PC-9 (cell line): ENCODE data around the gene PVALEF. TPM values are rescaled to one million over a fixed set of nuclear protein-coding genes. Genes with fewer than 3 reads are reported as not detected.
A peak's percentile ranks its signal among the peaks of the same experiment; 100 is the strongest.

Experiments
- BruUV-seq: library from RNA; stranded (reverse); fragments of 400-500 nt; replicated peaks from 2 replicates; lab custom pipeline; 2021; lab: Mats Ljungman, UMichigan
- CTCF ChIA-PET: fragments of 300-600 bp; sonication (Branson Sonifier 250); formaldehyde crosslinking; loops from one replicate; lab custom pipeline; 2022; ENCODE audit warnings: antibody characterized with exemption; lab: Charles Lee
- POLR2A ChIA-PET: fragments of 300-600 bp; sonication (Branson Sonifier 250); formaldehyde crosslinking; loops from one replicate; lab custom pipeline; 2022; ENCODE audit warnings: antibody characterized with exemption; ENCODE audit not compliant: unreplicated experiment; lab: Charles Lee
- DNase-seq, 2 experiments: peaks; one replicate each; pipeline versions ENCODE4 v3.0.0 to v3.0.0-alpha.2; 2015 to 2022; ENCODE audit warnings: mixed read lengths in 1 of 2
- H2AFZ ChIP-seq: fragments of 200-600 bp; sonication (generic); 2 replicates; pipeline ENCODE4 v1.8.1; 2017; ENCODE audit warnings: antibody characterized with exemption
- H3F3A ChIP-seq: fragments of 200-600 bp; sonication (generic); 2 replicates; pipeline ENCODE4 v1.8.1; 2017; ENCODE audit warnings: antibody characterized with exemption, mild to moderate bottlenecking, low read depth; ENCODE audit not compliant: insufficient read depth
- H3K27ac ChIP-seq: fragments of 200-600 bp; sonication (generic); 2 replicates; pipeline ENCODE4 v1.6.1; 2016; ENCODE audit warnings: mixed run types
- H3K27me3 ChIP-seq: fragments of 200-600 bp; sonication (generic); 2 replicates; pipeline ENCODE4 v1.6.1; 2016; ENCODE audit warnings: low read depth, mixed run types; ENCODE audit not compliant: insufficient read depth
- H3K36me3 ChIP-seq: fragments of 200-600 bp; sonication (generic); 2 replicates; pipeline ENCODE4 v1.6.1; 2016; ENCODE audit warnings: low read depth, mixed run types
- H3K4me1 ChIP-seq: fragments of 200-600 bp; sonication (generic); replicated peaks from 2 replicates; pipeline ENCODE4 v1.6.1; 2016; ENCODE audit warnings: mixed run types; ENCODE audit not compliant: insufficient read depth
- H3K4me2 ChIP-seq: fragments of 200-600 bp; sonication (generic); 2 replicates; pipeline ENCODE4 v1.6.1; 2017; ENCODE audit warnings: mixed run types
- H3K4me3 ChIP-seq: fragments of 200-600 bp; sonication (generic); 2 replicates; pipeline ENCODE4 v1.6.1; 2016; ENCODE audit warnings: mixed run types
- H3K79me2 ChIP-seq: fragments of 200-600 bp; sonication (generic); 2 replicates; pipeline ENCODE4 v1.6.1; 2017; ENCODE audit warnings: low read depth, mixed run types
- H3K9me2 ChIP-seq: fragments of 200-600 bp; sonication (generic); 2 replicates; pipeline ENCODE4 v1.8.1; 2017; ENCODE audit warnings: mild to moderate bottlenecking; ENCODE audit not compliant: insufficient read depth
- H3K9me3 ChIP-seq: fragments of 200-600 bp; sonication (generic); 2 replicates; pipeline ENCODE4 v1.8.1; 2016; ENCODE audit warnings: low read depth; ENCODE audit not compliant: insufficient read depth
- H4K20me1 ChIP-seq: fragments of 200-600 bp; sonication (generic); 2 replicates; pipeline ENCODE4 v1.8.1; 2017; ENCODE audit not compliant: insufficient read depth
- EZH2 ChIP-seq: fragments of 200-600 bp; sonication (generic); IDR thresholded peaks from 2 replicates; pipeline ENCODE4 v1.8.0; 2017; ENCODE audit warnings: antibody characterized with exemption, low read depth
- intact Hi-C: fragments of 100-400 bp; cut with micrococcal nuclease; formaldehyde crosslinking; loops from one replicate; pipeline ENCODE4 v1.10.0; 2022; ENCODE audit not compliant: unreplicated experiment
- total RNA-seq: library from RNA; stranded (reverse); gene quantifications from 2 replicates; pipeline ENCODE4 v1.2.3, GENCODE V29; 2021
- TF ChIP-seq, protein P1 (sequence below): fragments of 200-600 bp; sonication (generic); conservative IDR thresholded peaks from 2 replicates; pipeline ENCODE4 v1.6.1; 2017; ENCODE audit warnings: mixed run types, antibody characterized with exemption, mild to moderate bottlenecking, moderate library complexity

The PVALEF gene
- total RNA-seq, 1 experiment from 2014 or later: not detected

DNA sequence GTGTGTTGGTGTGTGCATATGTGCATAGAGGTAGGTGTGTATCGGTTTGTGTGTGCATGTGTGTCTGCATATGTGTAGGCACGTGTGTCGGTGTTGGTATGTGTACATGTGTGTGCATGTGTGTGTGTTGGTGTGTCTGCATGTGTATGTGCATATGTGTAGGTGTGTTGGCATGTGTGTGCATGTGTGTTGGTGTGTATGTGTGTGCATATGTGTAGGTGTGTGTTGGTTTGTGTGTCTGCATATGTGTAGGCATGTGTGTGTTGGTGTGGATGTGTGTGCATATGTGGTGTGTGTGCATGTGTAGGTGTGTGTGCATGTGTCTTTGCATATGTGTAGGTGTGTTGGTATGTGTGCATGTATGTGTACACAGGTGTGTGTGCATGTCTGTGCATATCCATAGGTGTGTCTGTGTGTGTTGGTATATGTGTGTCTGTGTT, 4.6 kb downstream of the PVALEF start:
- ChIA-PET POLR2A (no interaction called here), CTCF (no interaction called here)
- Histone ChIP-seq H3K27me3 (peaks cover 3% of the 10 kb centered on the region), H2AFZ (no peak overlapping the region), H3K9me2 (no peaks in the 10 kb centered on the region), H3K27ac (no peak overlapping the region), H4K20me1 (no peaks in the 10 kb centered on the region), H3K79me2 (no peaks in the 10 kb centered on the region), H3K9me3 (no peaks in the 10 kb centered on the region), H3K4me1 (no peaks in the 10 kb centered on the region), H3K4me2 (no peak overlapping the region), H3K36me3 (no peaks in the 10 kb centered on the region), H3F3A (peaks cover 7% of the 10 kb centered on the region; the same call in 1 of the 2 replicates), H3K4me3 (no peak overlapping the region)
- no peak for DNase-seq
- BruUV-seq: no TSS peak
- intact Hi-C loops: no loop called here
- TF ChIP-seq, protein P1, sequence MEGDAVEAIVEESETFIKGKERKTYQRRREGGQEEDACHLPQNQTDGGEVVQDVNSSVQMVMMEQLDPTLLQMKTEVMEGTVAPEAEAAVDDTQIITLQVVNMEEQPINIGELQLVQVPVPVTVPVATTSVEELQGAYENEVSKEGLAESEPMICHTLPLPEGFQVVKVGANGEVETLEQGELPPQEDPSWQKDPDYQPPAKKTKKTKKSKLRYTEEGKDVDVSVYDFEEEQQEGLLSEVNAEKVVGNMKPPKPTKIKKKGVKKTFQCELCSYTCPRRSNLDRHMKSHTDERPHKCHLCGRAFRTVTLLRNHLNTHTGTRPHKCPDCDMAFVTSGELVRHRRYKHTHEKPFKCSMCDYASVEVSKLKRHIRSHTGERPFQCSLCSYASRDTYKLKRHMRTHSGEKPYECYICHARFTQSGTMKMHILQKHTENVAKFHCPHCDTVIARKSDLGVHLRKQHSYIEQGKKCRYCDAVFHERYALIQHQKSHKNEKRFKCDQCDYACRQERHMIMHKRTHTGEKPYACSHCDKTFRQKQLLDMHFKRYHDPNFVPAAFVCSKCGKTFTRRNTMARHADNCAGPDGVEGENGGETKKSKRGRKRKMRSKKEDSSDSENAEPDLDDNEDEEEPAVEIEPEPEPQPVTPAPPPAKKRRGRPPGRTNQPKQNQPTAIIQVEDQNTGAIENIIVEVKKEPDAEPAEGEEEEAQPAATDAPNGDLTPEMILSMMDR: no peak
- TF ChIP-seq EZH2: no peak

DNA sequence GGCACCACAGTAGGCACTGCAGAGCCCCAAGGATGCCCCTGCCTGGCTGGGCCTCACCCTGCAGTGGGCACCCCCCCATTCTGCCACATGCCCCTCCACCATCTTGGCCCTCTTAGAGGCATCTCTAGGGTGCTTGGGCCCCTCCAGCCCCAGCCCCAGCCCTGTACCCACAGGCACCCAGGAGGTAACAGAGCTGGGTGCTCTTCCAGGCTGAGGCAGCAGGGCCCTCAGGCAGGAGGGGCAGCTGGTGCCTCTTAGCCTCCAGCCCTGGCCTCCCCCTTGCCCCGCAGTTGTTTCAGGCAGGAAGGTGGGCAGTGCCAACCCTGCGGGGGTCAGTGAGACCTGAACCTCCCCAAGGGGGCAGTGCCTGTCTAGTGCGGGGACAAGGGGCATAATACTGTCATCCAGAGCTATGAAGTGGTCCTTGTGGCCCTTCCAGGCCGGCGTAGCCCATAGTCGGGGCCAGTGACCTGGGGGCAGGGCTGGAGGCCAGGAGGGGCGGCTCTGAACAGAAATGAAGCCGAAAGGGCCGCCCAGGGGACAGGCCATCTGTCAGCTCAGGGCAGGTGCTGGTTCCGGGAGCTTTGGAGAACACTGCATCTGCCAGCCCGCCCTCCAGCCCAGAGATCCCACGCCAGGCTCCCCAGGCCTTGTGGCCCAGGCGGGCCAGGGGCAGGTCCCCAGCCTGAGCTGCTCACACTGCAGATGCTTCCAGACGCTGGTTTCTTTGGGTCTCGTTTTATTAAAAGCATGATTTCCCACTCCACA, 5.6 kb downstream of the PVALEF start:
- Histone ChIP-seq H3K36me3 (no peaks in the 10 kb centered on the region), H3K4me3 (no peak overlapping the region), H3K79me2 (no peaks in the 10 kb centered on the region), H3K4me2 (no peak overlapping the region), H3K27me3 (no peaks in the 10 kb centered on the region; the same call in 1 of the 2 replicates), H3K4me1 (no peaks in the 10 kb centered on the region), H3K27ac (no peak overlapping the region), H2AFZ (no peak overlapping the region), H3K9me2 (no peaks in the 10 kb centered on the region), H4K20me1 (no peaks in the 10 kb centered on the region), H3F3A (peaks cover 7% of the 10 kb centered on the region; the same call in 1 of the 2 replicates), H3K9me3 (no peaks in the 10 kb centered on the region)
- TF ChIP-seq, protein P1: no peak
- intact Hi-C loops: no loop called here
- CTCF ChIA-PET: no interaction called here
- no TSS peak for BruUV-seq
- POLR2A ChIA-PET: no interaction called here
- no peak for DNase-seq

DNA sequence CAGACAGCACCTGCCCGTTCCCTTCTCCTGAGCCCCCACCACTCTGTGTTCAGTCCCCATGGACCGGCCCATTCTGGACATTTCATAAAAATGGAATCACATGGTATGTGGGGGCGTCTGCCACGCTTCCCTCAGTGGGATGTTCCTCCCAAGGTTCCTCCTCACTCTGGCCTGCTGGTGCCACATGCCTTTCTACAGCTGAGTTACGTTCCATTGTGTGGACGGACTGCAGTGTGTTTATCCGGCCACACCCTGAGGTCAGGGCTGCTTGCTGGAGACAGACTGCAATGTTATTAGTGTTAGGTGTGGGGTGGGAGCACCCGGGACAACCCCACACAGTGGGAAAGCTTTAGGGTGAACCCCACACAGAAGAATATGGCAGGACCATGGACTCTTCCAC, 6.6 kb downstream of the PVALEF start:
- no peaks in the 10 kb centered on the region for H3K9me2 ChIP-seq
- peaks cover 7% of the 10 kb centered on the region; the same call in 1 of the 2 replicates for H3F3A ChIP-seq
- no peaks in the 10 kb centered on the region; the same call in 1 of the 2 replicates for H3K27me3 ChIP-seq
- H3K4me2 ChIP-seq: no peak overlapping the region
- no peaks in the 10 kb centered on the region for H3K79me2 ChIP-seq
- no peak overlapping the region for H3K4me3 ChIP-seq
- no peaks in the 10 kb centered on the region for H3K4me1 ChIP-seq
- no peak overlapping the region for H3K27ac ChIP-seq
- intact Hi-C loops: no loop called here
- H3K9me3 ChIP-seq: no peaks in the 10 kb centered on the region
- no TSS peak for BruUV-seq
- TF ChIP-seq, protein P1: no peak
- TF ChIP-seq EZH2: no peak
- peak in 1 of 2 experiments; percentile 49 for DNase-seq
- POLR2A ChIA-PET: interaction anchor here (0.7 kb wide), 1 partner anchor 20 kb away, joined by 4 read pairs; no protein-coding TSS in a partner anchor
- no peaks in the 10 kb centered on the region for H3K36me3 ChIP-seq
- CTCF ChIA-PET: no interaction called here
- no peak overlapping the region for H2AFZ ChIP-seq
- H4K20me1 ChIP-seq: no peaks in the 10 kb centered on the region
